H9 (cell line): ENCODE results near the gene EIF4E. TPM values are rescaled to one million over a fixed set of nuclear protein-coding genes. Genes with fewer than 3 reads are reported as not detected.

ENCODE experiments used
- DNase-seq: peaks from one replicate; pipeline ENCODE4 v3.0.0-alpha.2; 2017
- H2AFZ ChIP-seq: one replicate; pipeline ENCODE4 v1.6.1; 2013; ENCODE audit warnings: mild to moderate bottlenecking, low read length, control low read depth, moderate library complexity
- H2AK5ac ChIP-seq: 2 replicates; pipeline ENCODE4 v1.6.1; 2013; ENCODE audit warnings: low read length, control low read depth, mixed read lengths; ENCODE audit not compliant: insufficient read length
- H2BK120ac ChIP-seq: one replicate; pipeline ENCODE4 v1.6.1; 2013; ENCODE audit warnings: low read depth, mild to moderate bottlenecking, low read length, control low read depth, inconsistent platforms; ENCODE audit not compliant: poor library complexity, severe bottlenecking
- H2BK12ac ChIP-seq: 2 replicates; pipeline ENCODE4 v1.6.1; 2013; ENCODE audit warnings: low read length, control low read depth, mixed read lengths, low read depth; ENCODE audit not compliant: insufficient read length
- H2BK15ac ChIP-seq: 2 replicates; pipeline ENCODE4 v1.6.1; 2013; ENCODE audit warnings: low read depth, low read length, control low read depth
- H2BK20ac ChIP-seq: one replicate; pipeline ENCODE4 v1.6.1; 2013; ENCODE audit warnings: low read depth, mild to moderate bottlenecking, low read length, control low read depth, inconsistent platforms; ENCODE audit not compliant: poor library complexity, severe bottlenecking
- H2BK5ac ChIP-seq: 2 replicates; pipeline ENCODE4 v1.6.1; 2013; ENCODE audit warnings: low read length, control low read depth, mixed read lengths; ENCODE audit not compliant: insufficient read length
- H3K14ac ChIP-seq: 2 replicates; pipeline ENCODE4 v1.6.1; 2013; ENCODE audit warnings: low read length, control low read depth; ENCODE audit not compliant: insufficient read depth
- H3K18ac ChIP-seq: 2 replicates; pipeline ENCODE4 v1.6.1; 2013; ENCODE audit warnings: low read depth, mild to moderate bottlenecking, mixed read lengths, low read length, control low read depth; ENCODE audit not compliant: insufficient read length
- H3K23ac ChIP-seq: 2 replicates; pipeline ENCODE4 v1.6.1; 2013; ENCODE audit warnings: low read length, control low read depth, mixed read lengths, low read depth; ENCODE audit not compliant: insufficient read length
- H3K23me2 ChIP-seq: 2 replicates; pipeline ENCODE4 v1.6.1; 2013; ENCODE audit warnings: low read depth, mild to moderate bottlenecking, mixed read lengths, low read length, control low read depth; ENCODE audit not compliant: insufficient read length, poor library complexity, severe bottlenecking
- H3K27ac ChIP-seq: 2 replicates; pipeline ENCODE4 v1.5.1; 2013; ENCODE audit warnings: low read length, control low read depth, mixed read lengths, low read depth; ENCODE audit not compliant: insufficient read length
- H3K27me3 ChIP-seq: 2 replicates; pipeline ENCODE4 v1.6.1; 2013; ENCODE audit warnings: low read length, control low read depth, inconsistent platforms; ENCODE audit not compliant: insufficient read depth
- H3K4ac ChIP-seq: 2 replicates; pipeline ENCODE4 v1.6.1; 2013; ENCODE audit warnings: low read depth, mild to moderate bottlenecking, control low read depth, inconsistent platforms, low read length, moderate library complexity
- H3K4me1 ChIP-seq: 2 replicates; pipeline ENCODE4 v1.6.1; 2013; ENCODE audit warnings: low read length, control low read depth, inconsistent platforms; ENCODE audit not compliant: insufficient read depth
- H3K4me2 ChIP-seq: 2 replicates; pipeline ENCODE4 v1.6.1; 2013; ENCODE audit warnings: low read length, control low read depth, mixed read lengths; ENCODE audit not compliant: insufficient read length, insufficient read depth
- H3K56ac ChIP-seq: 2 replicates; pipeline ENCODE4 v1.6.1; 2013; ENCODE audit warnings: low read depth, mild to moderate bottlenecking, mixed read lengths, low read length, control low read depth; ENCODE audit not compliant: insufficient read length
- H3K79me1 ChIP-seq: 2 replicates; pipeline ENCODE4 v1.6.1; 2013; ENCODE audit warnings: low read depth, mild to moderate bottlenecking, moderate library complexity, low read length, control low read depth, inconsistent platforms; ENCODE audit not compliant: insufficient read depth, poor library complexity, severe bottlenecking
- H3K79me2 ChIP-seq: 2 replicates; pipeline ENCODE4 v1.6.1; 2013; ENCODE audit warnings: low read length, control low read depth, inconsistent platforms; ENCODE audit not compliant: insufficient read depth
- H3K9ac ChIP-seq: 2 replicates; pipeline ENCODE4 v1.6.1; 2013; ENCODE audit warnings: low read length, control low read depth, mixed read lengths; ENCODE audit not compliant: insufficient read length; ENCODE audit errors: extremely low read depth
- H3K9me3 ChIP-seq: one replicate; pipeline ENCODE4 v1.6.1; 2013; ENCODE audit warnings: low read depth, low read length, inconsistent platforms; ENCODE audit not compliant: control insufficient read depth
- H3T11ph ChIP-seq: one replicate; pipeline ENCODE4 v1.6.1; 2013; ENCODE audit warnings: mild to moderate bottlenecking, low read length, control low read depth, inconsistent platforms
- H4K20me1 ChIP-seq: one replicate; pipeline ENCODE4 v1.6.1; 2013; ENCODE audit not compliant: control insufficient read depth, insufficient read length, insufficient read depth
- H4K5ac ChIP-seq: 2 replicates; pipeline ENCODE4 v1.6.1; 2013; ENCODE audit warnings: low read depth, mild to moderate bottlenecking, mixed read lengths, low read length, control low read depth; ENCODE audit not compliant: insufficient read length
- H4K8ac ChIP-seq: replicated peaks from 2 replicates; pipeline ENCODE4 v1.6.1; 2013; ENCODE audit warnings: low read length, control low read depth, mixed read lengths, low read depth; ENCODE audit not compliant: insufficient read length
- H4K91ac ChIP-seq: 2 replicates; pipeline ENCODE4 v1.6.1; 2013; ENCODE audit warnings: low read depth, mild to moderate bottlenecking, moderate library complexity, mixed read lengths, low read length, control low read depth; ENCODE audit not compliant: insufficient read length
- H3K27ac Mint-ChIP-seq, 3 experiments: 2 replicates in 2 of 3; 3 replicates in 1 of 3; pipeline ENCODE4 v1.8.0; 2020 to 2021; ENCODE audit warnings: mixed read lengths in 3 of 3, mild to moderate bottlenecking in 1 of 3, moderate library complexity in 1 of 3
- H3K27me3 Mint-ChIP-seq: 2 replicates; pipeline ENCODE4 v1.8.0; 2021; ENCODE audit warnings: low read depth, mild to moderate bottlenecking, moderate library complexity, mixed read lengths
- H3K36me3 Mint-ChIP-seq, 3 experiments: 2 replicates in 2 of 3; 3 replicates in 1 of 3; pipeline ENCODE4 v1.8.0; 2020 to 2021; ENCODE audit warnings: low read depth in 3 of 3, mixed read lengths in 3 of 3; ENCODE audit not compliant: insufficient read depth in 1 of 3
- H3K4me1 Mint-ChIP-seq, 2 experiments: 2 replicates each; pipeline ENCODE4 v1.8.0; 2020; ENCODE audit warnings: mixed read lengths in 2 of 2
- H3K4me3 Mint-ChIP-seq, 2 experiments: 2 replicates in 1 of 2; 3 replicates in 1 of 2; pipeline ENCODE4 v1.8.0; 2020 to 2021; ENCODE audit warnings: mild to moderate bottlenecking in 2 of 2, mixed read lengths in 2 of 2, moderate library complexity in 1 of 2
- H3K9me3 Mint-ChIP-seq, 2 experiments: 2 replicates in 1 of 2; 3 replicates in 1 of 2; pipeline ENCODE4 v1.8.0; 2020; ENCODE audit warnings: mild to moderate bottlenecking in 2 of 2, mixed read lengths in 2 of 2, moderate library complexity in 1 of 2
- WGBS: extraction: QIAGEN DNeasy Blood & Tissue Kit; methylation state at CpG from one replicate; pipeline ENCODE4 v1.1.7; 2013; ENCODE audit warnings: missing lambda C conversion rate, low lambda C conversion rate, mixed read lengths; ENCODE audit not compliant: insufficient read length; ENCODE audit errors: extremely low coverage; 5-methylcytosine and 5-hydroxymethylcytosine counted together
- total RNA-seq: library from RNA; stranded (reverse); gene quantifications from 2 replicates; pipeline ENCODE4 v1.2.1, GENCODE V29; 2021
- TF ChIP-seq, protein P1 (sequence below): fragments of 200-600 bp; sonication (generic); conservative IDR thresholded peaks from 3 replicates; pipeline ENCODE4 v1.8.0; 2021; ENCODE audit warnings: antibody characterized with exemption, mild to moderate bottlenecking

Gene EIF4E
- total RNA-seq, 1 experiment from 2014 or later, result 163 TPM

DNA sequence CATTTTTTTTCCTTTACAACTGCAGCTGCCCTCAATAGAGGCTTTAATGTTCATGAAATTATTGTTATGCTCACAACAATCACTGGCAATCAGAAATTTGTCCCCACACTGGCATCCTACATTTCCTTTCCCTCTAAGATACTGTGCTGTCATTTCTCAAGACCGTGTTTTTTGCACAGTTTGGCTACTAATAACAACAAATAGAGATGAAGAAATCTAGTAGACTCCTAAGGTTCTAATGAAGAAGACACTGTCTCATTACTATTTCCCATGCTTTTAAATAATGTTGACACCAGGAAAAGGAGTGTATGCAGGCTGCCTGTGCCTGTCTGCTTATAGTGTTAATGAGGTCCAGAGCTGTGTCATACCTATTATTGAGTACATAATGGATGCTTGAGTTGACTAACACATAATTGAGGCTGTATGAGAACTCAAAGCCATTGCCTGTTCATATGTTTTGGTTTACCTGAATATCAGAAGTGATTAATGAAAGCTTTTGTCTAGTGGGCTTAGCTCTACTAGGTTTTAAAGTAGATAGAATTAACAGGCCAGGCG, 1.5 kb upstream of the EIF4E start:
- no peak overlapping the region for H3K4me3 Mint-ChIP-seq
- Histone ChIP-seq H2BK12ac (no peak overlapping the region), H2BK15ac (no peak overlapping the region), H4K5ac (no peak overlapping the region), H3K9me3 (peaks cover 10% of the 10 kb centered on the region), H4K20me1 (no peaks in the 10 kb centered on the region), H2AFZ (no peak overlapping the region), H4K91ac (no peak overlapping the region), H3K23me2 (peaks cover 6% of the 10 kb centered on the region), H2AK5ac (no peak overlapping the region), H3K27ac (no peak overlapping the region), H3K79me1 (no peaks in the 10 kb centered on the region), H3K4ac (no peak overlapping the region), H2BK20ac (no peak overlapping the region), H3K9ac (no peak overlapping the region), H3K56ac (no peak overlapping the region), H4K8ac (no peak overlapping the region), H3K14ac (no peak overlapping the region), H3K27me3 (no peaks in the 10 kb centered on the region), H3K23ac (no peak overlapping the region), H3T11ph (no peak overlapping the region), H3K18ac (no peak overlapping the region), H3K4me2 (no peak overlapping the region), H2BK5ac (no peak overlapping the region), H2BK120ac (no peak overlapping the region), H3K79me2 (peaks cover 20% of the 10 kb centered on the region; the same call in 1 of the 2 replicates), H3K4me1 (no peaks in the 10 kb centered on the region)
- peaks cover 35 to 40% (median 36%) of the 10 kb centered on the region in 3 experiments for H3K36me3 Mint-ChIP-seq
- peaks cover 28 to 37% of the 10 kb centered on the region in 2 experiments for H3K9me3 Mint-ChIP-seq
- no peak for DNase-seq
- TF ChIP-seq, protein P1, sequence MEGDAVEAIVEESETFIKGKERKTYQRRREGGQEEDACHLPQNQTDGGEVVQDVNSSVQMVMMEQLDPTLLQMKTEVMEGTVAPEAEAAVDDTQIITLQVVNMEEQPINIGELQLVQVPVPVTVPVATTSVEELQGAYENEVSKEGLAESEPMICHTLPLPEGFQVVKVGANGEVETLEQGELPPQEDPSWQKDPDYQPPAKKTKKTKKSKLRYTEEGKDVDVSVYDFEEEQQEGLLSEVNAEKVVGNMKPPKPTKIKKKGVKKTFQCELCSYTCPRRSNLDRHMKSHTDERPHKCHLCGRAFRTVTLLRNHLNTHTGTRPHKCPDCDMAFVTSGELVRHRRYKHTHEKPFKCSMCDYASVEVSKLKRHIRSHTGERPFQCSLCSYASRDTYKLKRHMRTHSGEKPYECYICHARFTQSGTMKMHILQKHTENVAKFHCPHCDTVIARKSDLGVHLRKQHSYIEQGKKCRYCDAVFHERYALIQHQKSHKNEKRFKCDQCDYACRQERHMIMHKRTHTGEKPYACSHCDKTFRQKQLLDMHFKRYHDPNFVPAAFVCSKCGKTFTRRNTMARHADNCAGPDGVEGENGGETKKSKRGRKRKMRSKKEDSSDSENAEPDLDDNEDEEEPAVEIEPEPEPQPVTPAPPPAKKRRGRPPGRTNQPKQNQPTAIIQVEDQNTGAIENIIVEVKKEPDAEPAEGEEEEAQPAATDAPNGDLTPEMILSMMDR, result no peak
- H3K27ac Mint-ChIP-seq, result no peak overlapping the region
- no peaks in the 10 kb centered on the region for H3K27me3 Mint-ChIP-seq
- peaks cover 2 to 15% of the 10 kb centered on the region in 2 experiments for H3K4me1 Mint-ChIP-seq
- WGBS, result no CpG with 5 or more reads among the region's 2 CpGs
